T-helper 2 cell treated with Interferon-gamma antibody and Interleukin-4, amounts not matched to agents 5 μg/mL and 100 μg/mL, for 36 hours (primary cell): ENCODE data around the gene FAM222A.

Source experiments
- DNase-seq: peaks from one replicate; pipeline ENCODE4 v3.0.0; 2021; ENCODE audit warnings: low spot score
- H3K27ac Mint-ChIP-seq: one replicate; pipeline ENCODE4 v1.8.0; 2021; ENCODE audit warnings: mild to moderate bottlenecking, mixed read lengths
- H3K27me3 Mint-ChIP-seq: one replicate; pipeline ENCODE4 v1.8.0; 2021; ENCODE audit warnings: low read depth, mixed read lengths
- H3K36me3 Mint-ChIP-seq: one replicate; pipeline ENCODE4 v1.8.0; 2021; ENCODE audit warnings: low read depth, mixed read lengths
- H3K4me1 Mint-ChIP-seq: one replicate; pipeline ENCODE4 v1.8.0; 2021; ENCODE audit warnings: low read depth, mixed read lengths
- H3K4me3 Mint-ChIP-seq: one replicate; pipeline ENCODE4 v1.8.0; 2022; ENCODE audit warnings: mild to moderate bottlenecking, moderate library complexity, mixed read lengths
- H3K9me3 Mint-ChIP-seq: one replicate; pipeline ENCODE4 v1.8.0; 2021; ENCODE audit warnings: mixed read lengths

FAM222A gene

GRCh38 chr12:109756457-109756856 is 42.8 kb downstream of the FAM222A start:
- no peaks in the 10 kb centered on the region for H3K36me3 Mint-ChIP-seq
- peaks cover 7% of the 10 kb centered on the region for H3K27me3 Mint-ChIP-seq
- no peak overlapping the region for H3K27ac Mint-ChIP-seq
- no peaks in the 10 kb centered on the region for H3K4me1 Mint-ChIP-seq
- H3K9me3 Mint-ChIP-seq: peaks cover 12% of the 10 kb centered on the region
- DNase-seq: no peak
- no peak overlapping the region for H3K4me3 Mint-ChIP-seq

- Mint-ChIP-seq H3K9me3 (peaks cover 12% of the 10 kb centered on the region), H3K4me1 (no peaks in the 10 kb centered on the region), H3K27ac (no peak overlapping the region), H3K36me3 (no peaks in the 10 kb centered on the region), H3K4me3 (no peak overlapping the region), H3K27me3 (peaks cover 5% of the 10 kb centered on the region)
- DNase-seq: no peak
Observed at GRCh38 chr12:109757671-109758265, 44.1 kb downstream of the FAM222A start.

DNA sequence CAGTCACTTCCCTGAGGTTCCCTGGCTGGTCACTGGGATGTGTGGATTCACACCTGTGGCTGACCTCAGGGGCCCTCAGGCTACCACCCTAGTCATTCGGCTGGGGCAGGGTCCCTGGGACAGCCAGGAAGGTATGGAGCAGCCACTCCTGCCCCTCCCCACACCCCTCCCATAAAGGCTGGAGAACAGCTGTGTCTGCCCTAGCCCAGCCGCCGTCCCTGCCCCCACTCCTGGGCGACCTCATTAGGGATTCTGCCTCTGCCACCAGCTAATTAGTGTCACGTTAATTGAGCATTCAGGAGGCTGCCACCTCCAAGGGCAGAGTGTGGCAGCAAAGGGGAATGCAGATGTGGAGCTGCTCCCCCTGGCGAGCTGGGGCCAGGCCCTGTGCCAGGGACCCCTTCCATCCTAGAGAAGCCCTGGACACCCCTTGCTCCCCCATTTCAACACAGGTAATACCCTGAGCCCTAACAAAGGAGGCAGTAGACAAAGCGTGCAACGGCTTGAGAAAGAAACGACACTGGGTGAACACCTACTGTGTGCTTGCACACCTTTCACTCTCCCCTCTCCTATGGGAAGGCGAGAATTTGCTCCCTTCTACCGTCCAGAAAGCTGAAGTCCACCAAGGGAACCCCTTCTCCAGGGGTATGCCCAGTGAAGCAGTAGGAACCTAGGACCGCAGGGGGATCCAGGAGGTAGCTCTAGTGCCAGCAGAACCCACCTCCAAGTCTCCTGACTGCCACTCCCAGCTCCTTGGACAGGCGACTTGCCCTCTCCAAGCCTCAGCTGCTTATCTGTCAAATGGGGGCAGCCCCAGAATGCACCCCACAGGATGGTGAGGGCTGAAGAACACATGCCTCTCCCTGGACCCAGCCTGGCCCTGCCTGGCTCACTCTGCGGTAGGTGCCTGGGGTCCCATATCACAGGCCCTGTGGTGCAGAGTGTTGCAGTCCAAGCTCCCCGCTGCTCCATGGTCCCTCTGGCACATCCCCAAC is 45.1 kb downstream of the FAM222A start:
- Mint-ChIP-seq H3K27me3 (peaks cover 5% of the 10 kb centered on the region), H3K36me3 (no peaks in the 10 kb centered on the region), H3K9me3 (peaks cover 15% of the 10 kb centered on the region), H3K4me3 (no peak overlapping the region), H3K4me1 (no peaks in the 10 kb centered on the region), H3K27ac (no peak overlapping the region)
- DNase-seq: no peak

DNA sequence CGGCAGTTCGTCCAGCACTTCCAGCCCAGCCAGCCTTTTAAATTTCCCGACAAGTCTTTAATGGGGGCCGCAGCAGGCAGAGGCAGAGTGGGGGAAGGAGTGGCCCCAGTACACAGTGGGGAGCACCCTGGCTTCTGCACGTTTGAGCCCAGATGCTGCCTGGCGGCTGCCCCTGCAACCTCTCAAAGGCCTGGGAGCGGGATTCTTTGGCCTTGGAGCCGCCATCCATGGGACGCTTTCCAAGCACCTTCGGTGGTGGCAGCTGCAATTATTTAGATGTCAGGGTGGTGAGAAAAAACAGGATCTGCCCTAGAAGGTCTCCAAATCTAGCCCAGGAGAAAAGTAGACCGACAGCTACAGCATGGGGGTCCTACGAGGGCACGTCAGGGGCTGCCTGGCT is 46.0 kb downstream of the FAM222A start:
- H3K4me1 Mint-ChIP-seq: no peaks in the 10 kb centered on the region
- H3K36me3 Mint-ChIP-seq: no peaks in the 10 kb centered on the region
- no peak overlapping the region for H3K4me3 Mint-ChIP-seq
- H3K27ac Mint-ChIP-seq: no peak overlapping the region
- H3K27me3 Mint-ChIP-seq: peaks cover 5% of the 10 kb centered on the region
- peaks cover 15% of the 10 kb centered on the region for H3K9me3 Mint-ChIP-seq
- DNase-seq: no peak

GRCh38 chr12:109760031-109760929 is 46.7 kb downstream of the FAM222A start:
- Mint-ChIP-seq H3K4me3 (no peak overlapping the region), H3K27ac (no peak overlapping the region), H3K4me1 (no peaks in the 10 kb centered on the region), H3K9me3 (peaks cover 15% of the 10 kb centered on the region), H3K27me3 (peaks cover 5% of the 10 kb centered on the region), H3K36me3 (no peaks in the 10 kb centered on the region)
- DNase-seq: no peak

- Mint-ChIP-seq H3K4me1 (no peaks in the 10 kb centered on the region), H3K27me3 (peaks cover 3% of the 10 kb centered on the region), H3K4me3 (no peak overlapping the region), H3K36me3 (no peaks in the 10 kb centered on the region), H3K9me3 (peaks cover 11% of the 10 kb centered on the region), H3K27ac (no peak overlapping the region)
- no peak for DNase-seq
Observed at GRCh38 chr12:109760930-109761921, 47.6 kb downstream of the FAM222A start.

GRCh38 chr12:109762071-109762672 is 48.5 kb downstream of the FAM222A start:
- Mint-ChIP-seq H3K27me3 (no peaks in the 10 kb centered on the region), H3K4me3 (no peak overlapping the region), H3K36me3 (no peaks in the 10 kb centered on the region), H3K9me3 (peaks cover 3% of the 10 kb centered on the region), H3K27ac (no peak overlapping the region), H3K4me1 (no peaks in the 10 kb centered on the region)
- no peak for DNase-seq

DNA sequence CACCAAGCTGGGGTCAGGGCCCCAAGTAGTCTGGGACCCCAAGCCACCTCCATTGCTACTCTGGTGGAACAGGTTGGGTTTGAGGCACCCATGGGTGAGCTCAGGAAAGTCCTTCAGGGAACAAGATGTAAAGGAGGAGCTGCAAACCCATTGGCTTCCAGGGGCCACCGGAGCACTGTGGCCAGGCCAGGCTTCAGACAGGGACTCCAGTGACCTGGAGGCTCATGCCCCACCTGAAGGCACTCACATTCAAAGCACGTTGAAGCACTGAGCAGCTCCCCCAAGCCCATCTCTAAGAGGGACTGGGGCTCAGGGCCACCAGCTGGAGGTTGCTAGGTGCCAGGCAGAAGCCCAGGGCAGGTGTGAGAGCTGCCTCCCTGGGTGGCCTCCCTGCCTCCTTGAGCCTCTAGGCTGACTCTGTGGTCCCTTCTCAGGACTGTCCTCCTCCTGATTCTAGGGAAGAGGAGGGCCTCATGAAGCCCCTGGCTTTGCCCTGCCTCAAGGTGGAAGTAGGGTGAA is 49.1 kb downstream of the FAM222A start:
- Mint-ChIP-seq H3K36me3 (no peaks in the 10 kb centered on the region), H3K4me1 (no peaks in the 10 kb centered on the region), H3K27me3 (no peaks in the 10 kb centered on the region), H3K27ac (no peak overlapping the region), H3K4me3 (no peak overlapping the region), H3K9me3 (peaks cover 3% of the 10 kb centered on the region)
- DNase-seq: no peak

DNA sequence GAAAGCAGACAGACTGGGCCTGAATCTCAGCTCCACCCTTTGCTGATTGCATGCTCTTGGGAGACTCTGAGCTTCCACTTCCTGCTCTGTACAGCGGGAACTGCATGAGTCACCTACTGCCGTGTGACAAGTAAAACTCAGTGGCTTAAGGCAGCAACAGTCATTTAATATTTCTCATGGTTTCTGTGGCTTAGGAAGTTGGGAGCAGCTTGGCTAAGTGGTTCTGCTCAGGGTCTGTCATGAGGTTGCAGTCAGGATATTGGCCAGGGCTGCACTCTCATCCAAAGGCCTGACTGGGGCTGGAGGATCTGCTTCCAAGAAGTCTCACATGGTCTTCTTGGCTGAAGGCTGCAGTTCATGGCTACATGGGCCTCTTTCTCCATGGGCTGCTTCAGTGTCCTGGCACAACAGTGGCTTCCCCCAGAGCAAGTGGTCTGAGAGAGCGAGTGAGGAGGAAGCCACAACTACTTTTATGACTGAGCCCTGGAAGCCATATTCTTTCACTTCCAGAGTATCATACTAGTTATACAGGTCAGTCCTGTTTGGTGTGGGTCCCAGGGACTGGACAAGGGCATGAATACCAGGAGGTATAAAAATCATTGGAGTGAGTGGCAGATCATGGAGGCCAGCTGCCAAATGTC is 49.7 kb downstream of the FAM222A start:
- Mint-ChIP-seq H3K27ac (no peak overlapping the region), H3K36me3 (no peaks in the 10 kb centered on the region)

GRCh38 chr12:109764123-109764522 is 50.5 kb downstream of the FAM222A start:
- Mint-ChIP-seq H3K9me3 (peaks cover 3% of the 10 kb centered on the region), H3K4me3 (no peak overlapping the region), H3K36me3 (no peaks in the 10 kb centered on the region), H3K27me3 (no peaks in the 10 kb centered on the region), H3K27ac (no peak overlapping the region), H3K4me1 (no peaks in the 10 kb centered on the region)
- DNase-seq: no peak

More for the DNA sequence above, 49.7 kb downstream of the FAM222A start:
- H3K4me1 Mint-ChIP-seq: no peaks in the 10 kb centered on the region
- H3K27me3 Mint-ChIP-seq: no peaks in the 10 kb centered on the region
- peaks cover 3% of the 10 kb centered on the region for H3K9me3 Mint-ChIP-seq
- no peak for DNase-seq
- no peak overlapping the region for H3K4me3 Mint-ChIP-seq

- no peaks in the 10 kb centered on the region for H3K27me3 Mint-ChIP-seq
- H3K36me3 Mint-ChIP-seq: no peaks in the 10 kb centered on the region
- H3K9me3 Mint-ChIP-seq: peaks cover 3% of the 10 kb centered on the region
- H3K27ac Mint-ChIP-seq: no peak overlapping the region
- no peak for DNase-seq
- no peak overlapping the region for H3K4me3 Mint-ChIP-seq
- no peaks in the 10 kb centered on the region for H3K4me1 Mint-ChIP-seq
Observed at GRCh38 chr12:109764776-109765445, 51.3 kb downstream of the FAM222A start.

DNA sequence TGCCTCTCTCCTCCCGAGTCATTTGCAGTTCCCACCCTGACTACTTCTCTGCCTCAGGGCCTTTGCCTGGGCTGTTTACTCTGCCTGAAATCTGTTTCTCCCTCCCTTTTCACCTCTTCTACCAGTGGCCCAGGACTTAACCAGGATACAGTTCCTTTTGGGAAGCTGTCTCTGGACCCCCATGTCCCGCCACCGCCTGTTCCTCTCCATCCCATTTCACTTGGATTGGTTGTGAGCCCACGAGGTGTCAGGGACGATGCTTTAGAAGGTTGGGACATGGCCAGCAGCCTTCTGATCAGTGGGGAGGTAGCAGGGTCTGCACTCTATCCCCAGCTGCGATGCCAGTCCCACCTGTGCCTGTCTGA is 51.8 kb downstream of the FAM222A start:
- H3K4me3 Mint-ChIP-seq: no peak overlapping the region
- H3K4me1 Mint-ChIP-seq: no peaks in the 10 kb centered on the region
- H3K27me3 Mint-ChIP-seq: no peaks in the 10 kb centered on the region
- H3K27ac Mint-ChIP-seq: no peak overlapping the region
- H3K36me3 Mint-ChIP-seq: no peaks in the 10 kb centered on the region
- H3K9me3 Mint-ChIP-seq: peaks cover 3% of the 10 kb centered on the region
- DNase-seq: no peak
